Large intestine (tissue), 3 donors: ENCODE data around the gene XRCC5. TPM values are rescaled to one million over a fixed set of nuclear protein-coding genes. Genes with fewer than 3 reads are reported as not detected.
A peak's percentile ranks its signal among the peaks of the same experiment; 100 is the strongest.
"Not testable (repeated sequence)": the region's sequence is repeated elsewhere in the genome, so short reads cannot be mapped to it uniquely, and the experiment has no call there.

Experiments
- DNase-seq, 2 donors: peaks; one replicate each; pipeline versions ENCODE4 v3.0.0 to v3.0.0-alpha.2; 2013
- H3K27ac ChIP-seq: one replicate; pipeline ENCODE4 v1.5.1; 2013; ENCODE audit warnings: low read length
- H3K27me3 ChIP-seq: 2 replicates; pipeline ENCODE4 v1.6.1; 2013; ENCODE audit warnings: low read length; ENCODE audit not compliant: control insufficient read depth, insufficient read depth
- H3K36me3 ChIP-seq: 2 replicates; pipeline ENCODE4 v1.6.1; 2013; ENCODE audit warnings: low read length; ENCODE audit not compliant: control insufficient read depth, insufficient read depth
- H3K4me1 ChIP-seq: one replicate; pipeline ENCODE4 v1.6.1; 2013; ENCODE audit warnings: low read length; ENCODE audit not compliant: control insufficient read depth, insufficient read depth
- H3K4me3 ChIP-seq: one replicate; pipeline ENCODE4 v1.5.1; 2013; ENCODE audit warnings: low read length
- H3K9me3 ChIP-seq: one replicate; pipeline ENCODE4 v1.6.1; 2013; ENCODE audit warnings: mild to moderate bottlenecking, low read depth, low read length, moderate library complexity; ENCODE audit not compliant: control insufficient read depth
- WGBS: methylation state at CpG from one replicate; pipeline ENCODE4 v1.1.5; 2013; ENCODE audit warnings: low lambda C conversion rate; ENCODE audit not compliant: insufficient coverage; 5-methylcytosine and 5-hydroxymethylcytosine counted together
- polyA plus RNA-seq: library from polyadenylated mRNA; unstranded; fragments of 120-200 nt; gene quantifications from one replicate; pipeline ENCODE4 v1.2.1, GENCODE V29; 2013

Gene XRCC5
- polyA plus RNA-seq, 1 donor, result 192 TPM

DNA sequence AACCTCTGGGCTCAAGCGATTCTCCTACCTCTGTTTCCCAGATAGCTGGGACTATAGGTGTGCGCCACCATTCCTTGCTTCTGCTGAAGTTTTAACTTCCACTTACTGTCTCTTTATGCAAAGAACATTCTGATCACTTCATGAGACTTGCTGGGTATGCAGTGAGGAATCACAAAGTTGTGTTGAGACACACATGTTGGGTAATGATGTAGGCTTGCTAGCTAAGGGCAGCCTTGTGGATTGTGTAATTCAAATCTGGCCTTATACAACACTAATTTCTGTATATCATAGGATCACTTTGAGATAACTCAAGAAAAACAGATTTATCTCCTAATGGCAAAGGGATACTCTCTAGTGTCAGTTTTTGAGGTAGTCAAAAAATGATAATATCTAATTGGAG is 24.2 kb downstream of the XRCC5 start:
- Histone ChIP-seq H3K36me3 (peaks cover 81% of the 10 kb centered on the region), H3K4me3 (no peak overlapping the region), H3K27me3 (no peaks in the 10 kb centered on the region), H3K9me3 (no peaks in the 10 kb centered on the region), H3K27ac (no peak overlapping the region), H3K4me1 (no peaks in the 10 kb centered on the region)
- no CpG with 5 or more reads among the region's 2 CpGs for WGBS
- DNase-seq, result no peak

DNA sequence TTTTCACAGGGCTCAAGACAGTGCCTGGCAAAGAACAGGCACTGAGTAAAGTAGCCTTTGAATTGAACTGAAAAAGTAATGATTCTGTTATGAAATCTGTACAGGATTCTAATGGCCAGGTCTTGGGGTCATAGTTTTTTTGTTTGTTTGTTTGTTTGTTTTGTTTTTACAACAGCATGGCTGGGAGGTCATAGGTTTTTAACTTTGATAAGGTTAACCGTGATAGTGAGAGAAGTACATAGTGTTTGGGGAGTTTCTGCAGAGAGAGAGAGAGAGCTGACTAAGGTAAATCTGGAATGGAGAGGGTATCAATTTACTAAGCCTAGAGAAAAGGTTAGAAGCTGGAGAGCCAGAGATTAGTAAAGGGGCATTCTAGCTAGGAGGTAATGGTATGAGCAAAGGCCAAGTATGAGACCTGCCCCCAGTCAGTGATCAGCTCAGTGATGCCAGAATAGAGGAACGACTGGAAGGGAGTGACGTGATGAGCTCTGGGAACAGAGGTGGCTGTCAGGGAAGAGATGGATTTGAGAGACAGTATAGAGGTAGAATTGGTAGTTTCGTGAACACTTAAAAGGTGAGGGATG is 25.9 kb downstream of the XRCC5 start:
- H3K27ac ChIP-seq, result no peak overlapping the region
- H3K27me3 ChIP-seq, result no peaks in the 10 kb centered on the region
- no peak overlapping the region for H3K4me3 ChIP-seq
- H3K9me3 ChIP-seq, result no peaks in the 10 kb centered on the region
- WGBS, result 70% methylated on average over 2 of the region's 4 CpGs
- DNase-seq, result no peak
- H3K4me1 ChIP-seq, result no peaks in the 10 kb centered on the region
- H3K36me3 ChIP-seq, result peaks cover 87% of the 10 kb centered on the region

DNA sequence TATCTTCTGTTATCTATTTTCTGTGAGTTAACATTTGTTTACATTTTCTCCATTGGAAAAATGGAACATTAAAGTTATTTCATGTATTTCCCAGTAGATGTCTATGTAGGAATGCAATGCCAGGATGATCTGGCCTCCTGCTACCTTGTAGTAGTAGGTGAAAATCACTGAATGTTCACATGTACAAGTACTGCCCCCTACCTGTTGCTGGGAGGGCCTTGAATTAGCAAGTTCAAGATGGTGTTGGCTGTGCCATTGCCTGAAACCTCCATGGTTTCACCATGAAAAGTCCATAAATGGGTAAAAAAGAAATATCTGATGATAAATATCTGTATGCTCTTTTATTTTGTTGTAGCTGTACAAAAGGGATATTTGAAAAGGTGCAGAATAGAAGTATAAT is 30.7 kb downstream of the XRCC5 start:
- DNase-seq, result peak; percentile 23 to 35
- Histone ChIP-seq H3K4me3 (no peak overlapping the region), H3K27me3 (no peaks in the 10 kb centered on the region), H3K4me1 (no peaks in the 10 kb centered on the region), H3K9me3 (no peaks in the 10 kb centered on the region), H3K27ac (no peak overlapping the region), H3K36me3 (peaks cover 88% of the 10 kb centered on the region)

DNA sequence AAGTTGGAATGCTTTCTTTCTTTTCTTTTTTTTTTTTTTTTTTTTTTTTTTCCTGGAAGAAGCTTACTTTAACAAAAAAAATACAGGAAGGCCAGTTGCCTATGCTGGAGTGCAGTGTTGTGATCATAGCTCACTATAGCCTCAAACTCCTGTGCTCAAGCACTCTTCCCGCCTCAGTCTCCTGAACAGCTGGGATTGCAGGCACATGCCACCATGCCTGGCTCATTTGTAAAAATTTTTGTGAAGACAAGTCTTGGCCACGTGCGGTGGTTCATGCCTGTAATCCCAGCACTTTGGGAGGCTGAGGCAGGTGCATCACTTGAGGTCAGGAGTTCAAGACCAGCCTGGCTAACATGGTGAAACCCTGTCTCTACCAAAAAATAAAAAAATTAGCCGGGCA is 32.4 kb downstream of the XRCC5 start:
- peaks cover 79% of the 10 kb centered on the region for H3K36me3 ChIP-seq
- not testable (repeated sequence) for H3K4me1 ChIP-seq, H3K27ac ChIP-seq, H3K4me3 ChIP-seq, H3K27me3 ChIP-seq, DNase-seq, H3K9me3 ChIP-seq
- no CpG with 5 or more reads among the region's 4 CpGs for WGBS

DNA sequence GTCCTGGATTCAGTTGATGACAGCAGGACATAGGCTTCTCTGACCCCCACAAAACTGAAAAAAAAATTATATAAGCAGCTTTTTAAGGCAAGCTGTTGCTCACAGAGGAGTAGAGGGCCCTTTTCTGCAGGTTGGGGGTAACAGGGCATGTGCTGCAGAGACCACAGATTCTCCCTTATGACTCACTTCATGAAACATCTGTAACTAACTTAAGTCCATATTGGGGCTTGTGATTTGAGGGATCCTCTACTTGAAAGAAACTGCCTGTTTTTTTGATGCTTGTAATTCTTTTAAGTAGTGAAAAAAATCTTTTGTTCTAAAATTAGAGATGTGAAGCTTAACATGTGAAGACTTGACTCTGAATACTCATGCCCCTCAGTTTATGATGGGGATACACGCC is 33.4 kb downstream of the XRCC5 start:
- no peak overlapping the region for H3K4me3 ChIP-seq
- 83% methylated on average over 1 of the region's 1 CpG for WGBS
- H3K27ac ChIP-seq, result no peak overlapping the region
- peaks cover 80% of the 10 kb centered on the region for H3K36me3 ChIP-seq
- H3K9me3 ChIP-seq, result no peaks in the 10 kb centered on the region
- no peak for DNase-seq
- no peaks in the 10 kb centered on the region for H3K4me1 ChIP-seq
- no peaks in the 10 kb centered on the region for H3K27me3 ChIP-seq

DNA sequence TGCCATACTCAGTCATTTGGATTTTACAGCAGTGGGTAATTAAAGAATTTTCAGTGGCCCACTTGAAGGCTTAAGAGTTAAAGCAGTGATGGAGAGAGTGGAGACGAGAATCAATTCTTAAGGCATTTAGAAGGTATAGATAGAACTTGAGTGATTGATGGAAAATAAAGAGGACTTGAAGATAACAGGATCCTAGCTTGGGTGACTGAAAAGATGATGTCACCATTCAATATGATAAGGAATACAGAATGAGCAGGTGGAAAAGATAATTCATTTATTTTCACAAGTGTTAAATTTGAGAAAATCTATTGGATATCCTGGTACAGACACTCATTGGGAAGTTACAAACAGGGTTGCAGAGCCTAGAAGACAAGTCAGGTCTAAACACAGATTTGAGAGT is 35.2 kb downstream of the XRCC5 start:
- Histone ChIP-seq H3K4me1 (no peaks in the 10 kb centered on the region), H3K4me3 (no peak overlapping the region), H3K36me3 (peaks cover 73% of the 10 kb centered on the region), H3K27me3 (no peaks in the 10 kb centered on the region), H3K9me3 (no peaks in the 10 kb centered on the region), H3K27ac (no peak overlapping the region)
- DNase-seq, result no peak
- WGBS, result 88% methylated on average over 1 of the region's 1 CpG

DNA sequence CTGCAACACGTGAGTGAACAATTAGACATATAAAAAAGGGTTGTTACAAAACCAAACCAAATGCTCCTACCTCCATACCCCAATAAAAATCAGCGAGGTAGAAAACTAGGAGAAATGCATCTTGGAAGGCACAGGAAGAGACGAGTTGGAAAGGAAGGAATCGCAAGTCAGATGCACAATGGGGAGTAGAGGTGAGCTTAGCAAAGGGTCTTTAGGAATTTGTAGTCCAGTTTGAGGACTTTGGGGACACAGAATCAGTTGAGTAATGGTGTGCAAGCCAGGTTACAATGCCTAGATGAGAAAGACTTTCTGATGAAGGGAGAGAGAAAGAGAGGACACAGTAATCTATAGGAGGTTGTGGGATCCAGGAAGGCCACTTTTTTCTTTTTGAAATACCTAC is 35.7 kb downstream of the XRCC5 start:
- H3K4me1 ChIP-seq, result no peaks in the 10 kb centered on the region
- no peak overlapping the region for H3K4me3 ChIP-seq
- H3K27ac ChIP-seq, result no peak overlapping the region
- H3K36me3 ChIP-seq, result peaks cover 74% of the 10 kb centered on the region
- no peaks in the 10 kb centered on the region for H3K27me3 ChIP-seq
- DNase-seq, result no peak
- 100% methylated on average over 1 of the region's 4 CpGs for WGBS
- no peaks in the 10 kb centered on the region for H3K9me3 ChIP-seq

DNA sequence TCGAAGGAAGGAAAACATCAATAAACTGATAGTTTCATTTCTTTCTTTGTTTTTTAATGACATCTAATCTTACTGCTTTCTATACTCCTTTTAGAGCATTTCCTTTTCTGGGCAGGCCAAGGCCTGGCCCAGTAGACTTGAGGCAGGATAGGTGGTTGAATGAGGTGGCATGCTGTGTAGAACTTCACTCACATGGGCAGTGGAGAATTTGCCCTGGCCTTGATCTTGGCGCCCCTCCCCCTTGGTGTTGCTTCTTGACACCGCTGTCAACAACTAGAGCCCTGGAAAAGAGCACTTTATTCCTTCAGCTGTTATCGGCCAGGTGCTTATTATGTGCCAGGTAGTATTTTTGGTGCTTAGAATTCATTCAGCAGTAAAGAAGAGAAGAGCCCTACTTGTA is 37.4 kb downstream of the XRCC5 start:
- DNase-seq, result no peak
- H3K27ac ChIP-seq, result no peak overlapping the region
- WGBS, result 79% methylated on average over 2 of the region's 4 CpGs
- H3K27me3 ChIP-seq, result no peaks in the 10 kb centered on the region
- no peaks in the 10 kb centered on the region for H3K9me3 ChIP-seq
- H3K4me1 ChIP-seq, result no peaks in the 10 kb centered on the region
- no peak overlapping the region for H3K4me3 ChIP-seq
- H3K36me3 ChIP-seq, result peaks cover 75% of the 10 kb centered on the region

DNA sequence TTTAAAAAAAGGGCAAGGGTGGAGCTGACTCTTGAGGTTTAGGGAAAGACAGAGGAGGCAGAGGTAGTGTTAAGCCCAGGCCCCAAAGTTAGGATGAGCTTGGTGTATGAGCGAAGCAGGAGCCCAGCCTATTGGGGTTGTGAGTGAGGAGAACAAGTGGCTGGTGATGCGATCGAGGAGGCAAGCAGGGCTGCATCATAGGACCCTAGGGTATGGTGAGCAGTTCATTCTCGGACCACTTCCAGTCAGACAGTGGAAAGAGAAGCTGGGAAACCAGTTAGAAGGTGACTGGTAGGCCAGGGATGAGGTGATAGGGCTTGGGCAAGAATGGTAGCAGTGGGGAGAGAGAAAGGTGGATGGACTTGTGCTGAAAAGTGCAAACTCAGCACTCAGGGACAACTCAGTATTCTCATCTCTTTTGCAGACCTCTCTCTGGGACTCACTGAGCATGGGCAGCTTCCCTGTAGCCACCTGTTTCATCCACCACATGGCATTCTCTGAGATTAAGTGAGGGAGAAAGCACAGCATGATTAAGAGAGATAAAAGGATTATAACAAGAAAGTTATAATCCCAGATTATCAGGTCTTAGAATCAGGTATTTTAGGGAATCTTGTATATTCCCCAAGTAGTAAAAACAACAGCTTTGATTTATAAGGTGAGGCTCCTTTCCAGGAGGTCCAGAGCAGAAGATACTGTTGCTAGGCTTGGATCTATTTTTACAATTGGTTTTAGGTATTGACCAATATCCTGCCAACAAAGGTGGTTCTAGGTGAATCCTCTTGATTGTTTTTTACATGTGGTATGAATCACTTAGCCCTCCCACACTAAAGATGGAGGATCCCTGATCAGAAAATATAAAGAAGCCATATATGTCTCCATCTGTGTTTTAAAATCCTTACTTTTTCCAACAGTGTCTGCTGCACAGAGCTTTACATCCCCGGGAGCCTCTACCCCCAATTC is 38.3 kb downstream of the XRCC5 start:
- DNase-seq, result no peak
- H3K9me3 ChIP-seq, result no peaks in the 10 kb centered on the region
- no peak overlapping the region for H3K4me3 ChIP-seq
- H3K27ac ChIP-seq, result no peak overlapping the region
- H3K27me3 ChIP-seq, result no peaks in the 10 kb centered on the region
- no CpG with 5 or more reads among the region's 5 CpGs for WGBS
- H3K36me3 ChIP-seq, result peaks cover 76% of the 10 kb centered on the region
- H3K4me1 ChIP-seq, result no peaks in the 10 kb centered on the region

DNA sequence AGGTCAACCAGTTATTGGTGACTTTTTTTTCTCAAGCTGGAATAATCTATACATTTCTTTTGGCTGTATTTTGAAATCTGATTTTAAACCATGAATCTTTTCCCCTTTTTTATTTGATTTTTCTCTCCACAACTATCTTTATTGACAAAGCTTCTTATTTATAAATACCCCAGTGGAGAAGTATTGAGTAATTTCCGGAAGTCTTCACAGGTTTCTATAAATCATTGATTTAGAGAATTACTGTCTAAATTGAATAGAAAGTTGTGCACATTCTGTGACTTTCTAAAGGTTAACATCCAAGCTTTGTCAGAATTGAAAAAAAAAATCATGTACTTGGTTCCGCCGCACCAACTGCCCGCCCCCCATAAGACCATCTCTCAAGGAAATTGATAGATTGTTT is 39.8 kb downstream of the XRCC5 start:
- H3K4me1 ChIP-seq, result no peaks in the 10 kb centered on the region
- peaks cover 78% of the 10 kb centered on the region for H3K36me3 ChIP-seq
- H3K9me3 ChIP-seq, result no peaks in the 10 kb centered on the region
- no peak overlapping the region for H3K4me3 ChIP-seq
- WGBS, result no CpG with 5 or more reads among the region's 4 CpGs
- H3K27ac ChIP-seq, result no peak overlapping the region
- no peaks in the 10 kb centered on the region for H3K27me3 ChIP-seq
- no peak for DNase-seq

DNA sequence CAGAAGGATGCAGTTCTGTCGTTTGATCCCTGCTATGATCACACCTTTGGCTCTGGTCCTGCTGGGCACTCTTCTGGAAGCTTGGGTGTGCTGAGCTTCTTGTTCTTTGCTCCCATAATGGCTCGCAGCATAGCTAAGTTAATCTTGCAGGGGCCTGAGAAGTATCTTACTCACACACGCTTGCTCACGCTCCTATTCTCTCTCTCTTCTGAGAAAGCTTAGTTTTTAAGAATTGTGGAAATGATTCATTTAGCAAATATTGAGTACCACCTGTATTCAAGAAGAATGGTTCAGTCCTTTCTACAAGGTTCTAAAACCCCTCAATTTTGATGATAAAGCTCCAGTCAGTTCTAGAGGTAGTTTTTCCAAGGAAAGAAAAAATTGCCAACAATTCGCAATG is 40.6 kb downstream of the XRCC5 start:
- no CpG with 5 or more reads among the region's 5 CpGs for WGBS
- Histone ChIP-seq H3K4me1 (no peaks in the 10 kb centered on the region), H3K9me3 (no peaks in the 10 kb centered on the region), H3K4me3 (no peak overlapping the region), H3K27ac (no peak overlapping the region), H3K36me3 (peaks cover 77% of the 10 kb centered on the region), H3K27me3 (no peaks in the 10 kb centered on the region)
- DNase-seq, result no peak
